HUES6 (cell line): ENCODE results near the gene TULP3.
A peak's percentile ranks its signal among the peaks of the same experiment; 100 is the strongest.

Experiments
- H3K27ac ChIP-seq: 2 replicates; pipeline ENCODE4 v1.7.0; 2013; ENCODE audit warnings: low read depth, mild to moderate bottlenecking, low read length, inconsistent platforms
- H3K27me3 ChIP-seq: 2 replicates; pipeline ENCODE4 v1.6.1; 2013; ENCODE audit warnings: low read length; ENCODE audit not compliant: control insufficient read depth, insufficient read depth
- H3K36me3 ChIP-seq: 2 replicates; pipeline ENCODE4 v1.6.1; 2013; ENCODE audit warnings: low read length; ENCODE audit not compliant: control insufficient read depth, insufficient read depth
- H3K4me1 ChIP-seq: 2 replicates; pipeline ENCODE4 v1.6.1; 2013; ENCODE audit warnings: low read length; ENCODE audit not compliant: control insufficient read depth, insufficient read depth
- H3K4me3 ChIP-seq: 2 replicates; pipeline ENCODE4 v1.5.1; 2013; ENCODE audit warnings: low read depth, low read length
- H3K9ac ChIP-seq: one replicate; pipeline ENCODE4 v1.6.1; 2013; ENCODE audit warnings: mild to moderate bottlenecking, low read length
- H3K9me3 ChIP-seq: 2 replicates; pipeline ENCODE4 v1.6.1; 2013; ENCODE audit warnings: low read depth, low read length; ENCODE audit not compliant: control insufficient read depth, insufficient read depth

Gene TULP3

GRCh38 chr12:2877953-2878732, 12.5 kb upstream of the TULP3 start:
- peak overlapping the region; percentile 90; the same call in 1 of the 2 replicates for H3K27ac ChIP-seq
- H3K9me3 ChIP-seq: no peaks in the 10 kb centered on the region
- H3K4me1 ChIP-seq: peaks cover 14% of the 10 kb centered on the region
- peak overlapping the region; percentile 89 for H3K4me3 ChIP-seq
- peak overlapping the region; percentile 96 for H3K9ac ChIP-seq
- H3K27me3 ChIP-seq: no peaks in the 10 kb centered on the region
- peaks cover 28% of the 10 kb centered on the region for H3K36me3 ChIP-seq

- Histone ChIP-seq H3K27me3 (no peaks in the 10 kb centered on the region), H3K36me3 (peaks cover 15% of the 10 kb centered on the region), H3K9ac (no peak overlapping the region)
These were observed 10.8 kb upstream of the TULP3 start for GRCh38 chr12:2879853-2880252.

GRCh38 chr12:2884810-2885209, 5.9 kb upstream of the TULP3 start:
- Histone ChIP-seq H3K36me3 (peaks cover 43% of the 10 kb centered on the region), H3K4me1 (peaks cover 6% of the 10 kb centered on the region), H3K9ac (no peak overlapping the region), H3K4me3 (no peak overlapping the region), H3K27me3 (no peaks in the 10 kb centered on the region), H3K27ac (no peak overlapping the region), H3K9me3 (no peaks in the 10 kb centered on the region)

More at GRCh38 chr12:2879853-2880252, 10.8 kb upstream of the TULP3 start:
- no peak overlapping the region for H3K4me3 ChIP-seq
- no peaks in the 10 kb centered on the region for H3K9me3 ChIP-seq
- no peak overlapping the region for H3K27ac ChIP-seq
- peaks cover 17% of the 10 kb centered on the region for H3K4me1 ChIP-seq

- Histone ChIP-seq H3K27me3 (no peaks in the 10 kb centered on the region), H3K4me3 (no peak overlapping the region), H3K4me1 (peaks cover 12% of the 10 kb centered on the region), H3K36me3 (peaks cover 37% of the 10 kb centered on the region), H3K9me3 (no peaks in the 10 kb centered on the region), H3K9ac (no peak overlapping the region), H3K27ac (no peak overlapping the region)
These were observed 3.8 kb upstream of the TULP3 start for GRCh38 chr12:2886768-2887450.

- no peak overlapping the region for H3K27ac ChIP-seq
- H3K36me3 ChIP-seq: peaks cover 37% of the 10 kb centered on the region
These were observed 697 bp upstream of the TULP3 start for GRCh38 chr12:2890001-2890387.

GRCh38 chr12:2891240-2892053, 756 bp downstream of the TULP3 start:
- H3K9ac ChIP-seq: peak overlapping the region; percentile 76
- peak overlapping the region; percentile 92 for H3K4me3 ChIP-seq
- H3K27ac ChIP-seq: peak overlapping the region; percentile 40; the same call in 1 of the 2 replicates
- no peaks in the 10 kb centered on the region for H3K9me3 ChIP-seq
- H3K27me3 ChIP-seq: no peaks in the 10 kb centered on the region
- H3K36me3 ChIP-seq: peaks cover 30% of the 10 kb centered on the region
- peaks cover 15% of the 10 kb centered on the region; the same call in 1 of the 2 replicates for H3K4me1 ChIP-seq

More at GRCh38 chr12:2890001-2890387, 697 bp upstream of the TULP3 start:
- H3K27me3 ChIP-seq: no peaks in the 10 kb centered on the region
- H3K4me1 ChIP-seq: peaks cover 13% of the 10 kb centered on the region
- H3K9ac ChIP-seq: peak overlapping the region; percentile 63
- H3K4me3 ChIP-seq: peak overlapping the region; percentile 92
- no peaks in the 10 kb centered on the region for H3K9me3 ChIP-seq

- H3K9me3 ChIP-seq: no peaks in the 10 kb centered on the region
These were observed 1.6 kb downstream of the TULP3 start for GRCh38 chr12:2892246-2892645.

GRCh38 chr12:2893007-2893406, 2.3 kb downstream of the TULP3 start:
- peaks cover 15% of the 10 kb centered on the region; the same call in 1 of the 2 replicates for H3K4me1 ChIP-seq
- peaks cover 15% of the 10 kb centered on the region for H3K36me3 ChIP-seq
- no peak overlapping the region for H3K4me3 ChIP-seq
- H3K9ac ChIP-seq: no peak overlapping the region
- H3K27me3 ChIP-seq: no peaks in the 10 kb centered on the region
- H3K9me3 ChIP-seq: no peaks in the 10 kb centered on the region
- no peak overlapping the region for H3K27ac ChIP-seq

More at GRCh38 chr12:2892246-2892645, 1.6 kb downstream of the TULP3 start:
- H3K9ac ChIP-seq: no peak overlapping the region
- no peaks in the 10 kb centered on the region for H3K27me3 ChIP-seq
- H3K4me3 ChIP-seq: peak overlapping the region; percentile 92; the same call in 1 of the 2 replicates
- peaks cover 22% of the 10 kb centered on the region for H3K36me3 ChIP-seq
- H3K4me1 ChIP-seq: peaks cover 15% of the 10 kb centered on the region; the same call in 1 of the 2 replicates
- no peak overlapping the region for H3K27ac ChIP-seq

GRCh38 chr12:2895051-2895451, 4.4 kb downstream of the TULP3 start:
- no peak overlapping the region for H3K27ac ChIP-seq
- H3K27me3 ChIP-seq: no peaks in the 10 kb centered on the region
- H3K9ac ChIP-seq: no peak overlapping the region
- no peak overlapping the region for H3K4me3 ChIP-seq
- no peaks in the 10 kb centered on the region for H3K36me3 ChIP-seq
- no peaks in the 10 kb centered on the region for H3K9me3 ChIP-seq
- H3K4me1 ChIP-seq: peaks cover 12% of the 10 kb centered on the region; the same call in 1 of the 2 replicates

GRCh38 chr12:2895511-2895910, 4.8 kb downstream of the TULP3 start:
- Histone ChIP-seq H3K9ac (no peak overlapping the region), H3K9me3 (no peaks in the 10 kb centered on the region), H3K36me3 (no peaks in the 10 kb centered on the region), H3K27me3 (no peaks in the 10 kb centered on the region), H3K4me1 (peaks cover 10% of the 10 kb centered on the region; the same call in 1 of the 2 replicates), H3K27ac (no peak overlapping the region), H3K4me3 (no peak overlapping the region)
